Activated CD4-positive, alpha-beta T cell treated with anti-CD3 and anti-CD28 coated beads, Interleukin-2, Interleukin-4, amounts not matched to agents 100 ng/mL and 50 ng/mL, durations not matched to agents 16 hours and 8 hours (primary cell): Measurements from ENCODE around the gene BCL2L2.

ENCODE experiments used
- DNase-seq: peaks from one replicate; pipeline ENCODE4 v3.0.0-alpha.2; 2020; ENCODE audit warnings: low spot score

BCL2L2 gene

GRCh38 chr14:23356662-23357061 is 50.0 kb downstream of the BCL2L2 start:
- DNase-seq = no peak

DNA sequence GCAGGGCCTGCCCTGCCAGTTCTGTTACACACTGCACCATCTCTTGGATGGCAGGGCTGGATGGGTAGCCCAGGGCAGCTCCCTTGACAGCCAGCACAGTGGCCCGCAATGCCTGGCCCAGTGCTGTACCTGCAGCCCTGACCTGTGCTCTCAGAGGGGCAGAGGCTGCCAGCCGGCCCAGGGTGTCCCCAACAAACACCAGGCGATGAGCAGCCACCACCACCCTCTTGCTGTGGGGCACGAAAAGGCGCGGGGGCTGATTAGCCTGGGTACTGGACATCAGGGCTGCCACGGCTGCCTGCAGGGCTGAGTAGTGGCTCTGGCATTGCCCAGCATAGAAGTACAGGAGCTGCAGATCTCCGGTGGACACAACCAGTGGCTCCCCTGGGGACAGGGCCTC is 50.6 kb downstream of the BCL2L2 start:
- DNase-seq = no peak

DNA sequence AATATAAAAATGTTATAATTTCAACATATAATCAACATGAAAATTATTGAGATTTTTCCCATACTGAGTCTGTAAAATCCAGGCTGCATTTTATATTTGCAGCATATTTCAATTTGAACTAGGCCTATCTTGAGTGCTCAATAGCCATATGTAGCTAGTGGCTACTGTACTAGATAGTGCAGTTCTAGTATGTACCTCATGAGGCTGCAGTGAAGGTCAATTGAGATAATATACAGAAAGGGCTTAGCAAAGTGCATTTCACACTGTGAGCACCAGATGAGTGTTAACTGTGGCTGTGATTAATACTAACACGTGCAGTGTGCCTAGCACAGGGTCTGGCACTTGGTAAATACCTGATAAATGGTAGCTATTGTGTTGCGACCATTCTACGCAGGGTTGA is 51.4 kb downstream of the BCL2L2 start:
- DNase-seq = no peak

GRCh38 chr14:23358553-23359166 is 52.0 kb downstream of the BCL2L2 start:
- no peak for DNase-seq

- no peak for DNase-seq
These were observed 52.6 kb downstream of the BCL2L2 start for GRCh38 chr14:23359167-23359626.

GRCh38 chr14:23359722-23360447 is 53.3 kb downstream of the BCL2L2 start:
- no peak for DNase-seq

DNA sequence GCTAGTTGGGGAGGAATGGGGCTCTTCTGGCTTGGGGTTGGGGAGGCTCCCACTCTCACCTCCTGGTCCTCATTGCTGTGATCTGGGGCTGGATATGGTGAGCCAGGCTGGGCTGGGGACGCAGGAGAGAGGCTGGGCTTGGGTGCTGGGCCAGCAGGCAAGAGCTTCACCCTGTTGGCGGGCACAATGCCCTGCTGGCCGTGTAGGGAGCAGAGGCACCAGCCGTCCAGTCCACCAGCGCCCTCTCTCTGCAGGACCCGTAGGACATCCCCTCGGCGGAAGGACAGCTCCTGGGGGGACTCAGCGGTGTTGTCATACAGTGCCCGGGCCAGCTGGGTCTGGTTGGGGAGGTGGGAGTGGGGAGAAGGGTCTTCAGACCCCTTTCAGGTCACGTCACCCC is 53.9 kb downstream of the BCL2L2 start:
- no peak for DNase-seq

GRCh38 chr14:23361320-23361719 is 54.7 kb downstream of the BCL2L2 start:
- DNase-seq = peak; percentile 47
